Astrocyte (in vitro differentiated cells and primary cell): ENCODE results near the gene KIAA0825.

Experiments used
- EZH2 ChIP-seq: IDR thresholded peaks from 2 replicates; pipeline ENCODE4 v1.6.1; 2012; ENCODE audit warnings: mild to moderate bottlenecking, low read length, inconsistent platforms; ENCODE audit not compliant: insufficient read depth
- TF ChIP-seq, protein P1 (sequence below): IDR thresholded peaks from 2 replicates; pipeline ENCODE4 v1.5.1; 2011; ENCODE audit warnings: low read depth, mild to moderate bottlenecking, inconsistent platforms, low read length, moderate library complexity; ENCODE audit not compliant: insufficient read depth

DNA sequence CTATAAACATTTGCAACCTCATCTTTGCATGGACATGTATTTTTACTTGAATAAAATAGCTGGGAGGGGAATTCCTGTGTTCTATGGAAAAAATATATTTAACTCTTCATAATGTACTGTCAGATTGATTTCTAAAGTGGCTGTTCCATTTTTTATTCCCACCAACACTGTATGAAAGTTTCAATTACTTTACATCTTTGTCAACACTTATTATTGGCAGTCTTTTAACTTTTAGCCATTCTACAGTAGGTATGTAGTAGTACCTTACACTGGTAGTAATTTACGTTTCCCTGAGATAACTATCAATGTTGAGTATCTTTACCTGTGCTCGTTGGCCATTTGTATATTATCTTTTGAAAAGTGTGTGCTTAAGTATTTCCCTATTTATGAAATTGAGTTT is 429.7 kb downstream of the KIAA0825 start:
- TF ChIP-seq, protein P1, sequence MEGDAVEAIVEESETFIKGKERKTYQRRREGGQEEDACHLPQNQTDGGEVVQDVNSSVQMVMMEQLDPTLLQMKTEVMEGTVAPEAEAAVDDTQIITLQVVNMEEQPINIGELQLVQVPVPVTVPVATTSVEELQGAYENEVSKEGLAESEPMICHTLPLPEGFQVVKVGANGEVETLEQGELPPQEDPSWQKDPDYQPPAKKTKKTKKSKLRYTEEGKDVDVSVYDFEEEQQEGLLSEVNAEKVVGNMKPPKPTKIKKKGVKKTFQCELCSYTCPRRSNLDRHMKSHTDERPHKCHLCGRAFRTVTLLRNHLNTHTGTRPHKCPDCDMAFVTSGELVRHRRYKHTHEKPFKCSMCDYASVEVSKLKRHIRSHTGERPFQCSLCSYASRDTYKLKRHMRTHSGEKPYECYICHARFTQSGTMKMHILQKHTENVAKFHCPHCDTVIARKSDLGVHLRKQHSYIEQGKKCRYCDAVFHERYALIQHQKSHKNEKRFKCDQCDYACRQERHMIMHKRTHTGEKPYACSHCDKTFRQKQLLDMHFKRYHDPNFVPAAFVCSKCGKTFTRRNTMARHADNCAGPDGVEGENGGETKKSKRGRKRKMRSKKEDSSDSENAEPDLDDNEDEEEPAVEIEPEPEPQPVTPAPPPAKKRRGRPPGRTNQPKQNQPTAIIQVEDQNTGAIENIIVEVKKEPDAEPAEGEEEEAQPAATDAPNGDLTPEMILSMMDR: no peak
- no peak for TF ChIP-seq EZH2
